HCEC 1CT (cell line): ENCODE results near the gene NRXN3.
"Not testable (repeated sequence)": the region's sequence is repeated elsewhere in the genome, so short reads cannot be mapped to it uniquely, and the experiment has no call there.

ENCODE experiments used
- DNase-seq: peaks from one replicate; pipeline ENCODE4 v3.0.0-alpha.2; 2017

NRXN3 gene

GRCh38 chr14:78501909-78502308 lies 331.7 kb downstream of the NRXN3 start:
- no peak for DNase-seq

GRCh38 chr14:78508023-78508422 lies 337.9 kb downstream of the NRXN3 start:
- DNase-seq, result no peak

GRCh38 chr14:78509516-78509915 lies 339.3 kb downstream of the NRXN3 start:
- DNase-seq, result no peak

- peak; percentile 54 for DNase-seq
These were observed 341.8 kb downstream of the NRXN3 start for GRCh38 chr14:78512021-78512420.

GRCh38 chr14:78519863-78520262 lies 349.7 kb downstream of the NRXN3 start:
- peak; percentile 20 for DNase-seq

- no peak for DNase-seq
These were observed 354.0 kb downstream of the NRXN3 start for GRCh38 chr14:78524196-78524595.

- no peak for DNase-seq
These were observed 354.6 kb downstream of the NRXN3 start for GRCh38 chr14:78524766-78525165.

- DNase-seq, result no peak
These were observed 359.9 kb downstream of the NRXN3 start for GRCh38 chr14:78530078-78530477.

GRCh38 chr14:78534141-78534540 lies 364.0 kb downstream of the NRXN3 start:
- no peak for DNase-seq

- no peak for DNase-seq
These were observed 364.9 kb downstream of the NRXN3 start for GRCh38 chr14:78535041-78535440.

- not testable (repeated sequence) for DNase-seq
These were observed 371.6 kb downstream of the NRXN3 start for GRCh38 chr14:78541788-78542187.

- no peak for DNase-seq
These were observed 373.3 kb downstream of the NRXN3 start for GRCh38 chr14:78543433-78543832.

- DNase-seq, result no peak
These were observed 390.9 kb downstream of the NRXN3 start for GRCh38 chr14:78561074-78561473.

GRCh38 chr14:78566026-78566858 lies 396.1 kb downstream of the NRXN3 start:
- peak; percentile 61 for DNase-seq

- no peak for DNase-seq
These were observed 396.6 kb downstream of the NRXN3 start for GRCh38 chr14:78566859-78567172.

GRCh38 chr14:78567343-78567742 lies 397.2 kb downstream of the NRXN3 start:
- peak; percentile 68 for DNase-seq

GRCh38 chr14:78573736-78574135 lies 403.6 kb downstream of the NRXN3 start:
- DNase-seq, result not testable (repeated sequence)

GRCh38 chr14:78576437-78577166 lies 406.4 kb downstream of the NRXN3 start:
- DNase-seq, result no peak

GRCh38 chr14:78581229-78581628 lies 411.1 kb downstream of the NRXN3 start:
- no peak for DNase-seq

GRCh38 chr14:78586681-78587080 lies 416.5 kb downstream of the NRXN3 start:
- DNase-seq, result no peak

- DNase-seq, result no peak
These were observed 418.7 kb downstream of the NRXN3 start for GRCh38 chr14:78588906-78589305.

GRCh38 chr14:78592616-78593219 lies 422.5 kb downstream of the NRXN3 start:
- no peak for DNase-seq

GRCh38 chr14:78593949-78594348 lies 423.8 kb downstream of the NRXN3 start:
- DNase-seq, result no peak

GRCh38 chr14:78595797-78596196 lies 425.6 kb downstream of the NRXN3 start:
- DNase-seq, result peak; percentile 24
